Esophagus squamous epithelium (tissue), 5 donors: ENCODE results near the gene ZMYND11. TPM values are rescaled to one million over a fixed set of nuclear protein-coding genes. Genes with fewer than 3 reads are reported as not detected.

Experiments used
- DNase-seq: peaks from one replicate; lab custom pipeline; 2025; lab: John Stamatoyannopoulos, UW
- H3K27ac ChIP-seq, 4 donors: fragments of 200-600 bp; sonication (generic); one replicate each; pipeline ENCODE4 v1.5.1; 2016 to 2019; ENCODE audit warnings: mild to moderate bottlenecking in 1 of 4
- H3K27me3 ChIP-seq, 4 donors: fragments of 200-600 bp; sonication (generic); 1 replicate in 3 of 4; 2 replicates in 1 of 4; pipeline versions ENCODE4 v1.5.1 to v1.6.0; 2017 to 2021; ENCODE audit warnings: antibody characterized with exemption in 1 of 4
- H3K36me3 ChIP-seq, 3 donors: fragments of 200-600 bp; sonication (generic); one replicate each; pipeline ENCODE4 v1.5.1; 2016 to 2019
- H3K4me1 ChIP-seq, 3 donors: fragments of 200-600 bp; sonication (generic); one replicate each; pipeline ENCODE4 v1.5.1; 2017 to 2019
- H3K4me3 ChIP-seq, 4 donors: fragments of 200-600 bp; sonication (generic); 1 replicate in 3 of 4; 2 replicates in 1 of 4; pipeline ENCODE4 v1.5.1; 2016 to 2019; ENCODE audit warnings: mild to moderate bottlenecking in 2 of 4, moderate library complexity in 1 of 4
- H3K9me3 ChIP-seq, 3 donors: fragments of 200-600 bp; sonication (generic); one replicate each; pipeline ENCODE4 v1.5.1; 2016 to 2019
- POLR2A ChIP-seq, 4 donors: fragments of 450-650 bp; IDR thresholded peaks; one replicate each; pipeline ENCODE4 v1.6.1; 2017; ENCODE audit warnings: antibody characterized with exemption in 4 of 4, mild to moderate bottlenecking in 4 of 4, moderate library complexity in 3 of 4
- WGBS, 2 donors: methylation state at CpG; one replicate each; pipeline ENCODE4 v1.1.5; 2018; 5-methylcytosine and 5-hydroxymethylcytosine counted together
- intact Hi-C: fragments of 100-400 bp; cut with DNase I; formaldehyde crosslinking; loops from one replicate; pipeline ENCODE4 v1.15.0; 2022
- total RNA-seq, 4 donors: library from RNA; depleted of rRNA; stranded (reverse); fragments of >200 nt; gene quantifications; one replicate each; pipeline ENCODE4 v1.1.0, GENCODE V29; 2016
- TF ChIP-seq, protein P1 (sequence below), 6 experiments: fragments of 450-650 bp in 4 of 6; fragments of 200-600 bp in 2 of 6; sonication (generic) in 2 of 6; IDR thresholded peaks; one replicate each; pipeline ENCODE4 v1.5.1; 2016 to 2019; ENCODE audit warnings: antibody characterized with exemption in 6 of 6, mild to moderate bottlenecking in 4 of 6, moderate library complexity in 4 of 6
- donor health status: DM: yes; HTN: yes; CAD: no.

Gene ZMYND11
- total RNA-seq: 10 to 100 TPM; 22.9 to 67.9 (median 32.2) TPM

DNA sequence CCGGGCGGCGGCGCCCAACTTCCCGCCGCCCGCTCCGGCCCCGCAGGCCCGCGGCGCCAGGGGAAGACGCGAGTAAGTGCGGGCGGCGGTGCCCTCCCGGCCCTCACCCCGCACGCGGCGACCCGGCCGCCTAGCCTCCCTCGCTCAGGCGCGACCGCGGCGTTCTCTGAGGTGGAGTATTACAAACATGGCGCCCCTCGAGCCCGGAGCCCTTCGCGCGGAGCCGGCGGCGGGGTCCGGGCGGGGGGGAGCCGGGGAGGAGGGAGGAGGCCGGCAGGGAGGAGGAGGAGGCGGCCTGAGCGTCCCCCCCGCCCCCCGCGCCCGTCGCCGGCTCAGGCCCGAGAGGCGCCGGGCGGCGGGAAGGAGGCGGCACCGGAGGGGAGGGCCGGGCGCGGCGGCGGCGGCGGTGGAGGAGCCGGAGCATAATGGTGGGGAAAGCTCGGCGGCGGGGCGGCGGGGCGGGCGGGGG is at the start of gene ZMYND11:
TSS of gene ZMYND11 (plus strand) at position 324 of the 469 bp plus-strand sequence. CDS start 44,558 bp downstream, outside the sequence.
- H3K27ac ChIP-seq: peak within 1 kb of the TSS; percentile 91 to 99 (median 98)
- peaks cover 13 to 61% (median 15%) of the 10 kb centered on the region in 3 donors for H3K4me1 ChIP-seq
- WGBS, 2 donors: no CpG with 5 or more reads among the region's 73 CpGs
- H3K27me3 ChIP-seq: no peaks in the 10 kb centered on the region
- H3K4me3 ChIP-seq: peak within 1 kb of the TSS; percentile 68 to 83 (median 77)
- intact Hi-C loops: no loop called here
- no peak for DNase-seq
- no peak for TF ChIP-seq POLR2A (IDR thresholded peaks at IDR 0.05)
- TF ChIP-seq, protein P1, sequence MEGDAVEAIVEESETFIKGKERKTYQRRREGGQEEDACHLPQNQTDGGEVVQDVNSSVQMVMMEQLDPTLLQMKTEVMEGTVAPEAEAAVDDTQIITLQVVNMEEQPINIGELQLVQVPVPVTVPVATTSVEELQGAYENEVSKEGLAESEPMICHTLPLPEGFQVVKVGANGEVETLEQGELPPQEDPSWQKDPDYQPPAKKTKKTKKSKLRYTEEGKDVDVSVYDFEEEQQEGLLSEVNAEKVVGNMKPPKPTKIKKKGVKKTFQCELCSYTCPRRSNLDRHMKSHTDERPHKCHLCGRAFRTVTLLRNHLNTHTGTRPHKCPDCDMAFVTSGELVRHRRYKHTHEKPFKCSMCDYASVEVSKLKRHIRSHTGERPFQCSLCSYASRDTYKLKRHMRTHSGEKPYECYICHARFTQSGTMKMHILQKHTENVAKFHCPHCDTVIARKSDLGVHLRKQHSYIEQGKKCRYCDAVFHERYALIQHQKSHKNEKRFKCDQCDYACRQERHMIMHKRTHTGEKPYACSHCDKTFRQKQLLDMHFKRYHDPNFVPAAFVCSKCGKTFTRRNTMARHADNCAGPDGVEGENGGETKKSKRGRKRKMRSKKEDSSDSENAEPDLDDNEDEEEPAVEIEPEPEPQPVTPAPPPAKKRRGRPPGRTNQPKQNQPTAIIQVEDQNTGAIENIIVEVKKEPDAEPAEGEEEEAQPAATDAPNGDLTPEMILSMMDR (IDR thresholded peaks at IDR 0.05): peak in 1 of 6 experiments; percentile 1
- no peaks in the 10 kb centered on the region for H3K9me3 ChIP-seq
- H3K36me3 ChIP-seq: no peaks in the 10 kb centered on the region

DNA sequence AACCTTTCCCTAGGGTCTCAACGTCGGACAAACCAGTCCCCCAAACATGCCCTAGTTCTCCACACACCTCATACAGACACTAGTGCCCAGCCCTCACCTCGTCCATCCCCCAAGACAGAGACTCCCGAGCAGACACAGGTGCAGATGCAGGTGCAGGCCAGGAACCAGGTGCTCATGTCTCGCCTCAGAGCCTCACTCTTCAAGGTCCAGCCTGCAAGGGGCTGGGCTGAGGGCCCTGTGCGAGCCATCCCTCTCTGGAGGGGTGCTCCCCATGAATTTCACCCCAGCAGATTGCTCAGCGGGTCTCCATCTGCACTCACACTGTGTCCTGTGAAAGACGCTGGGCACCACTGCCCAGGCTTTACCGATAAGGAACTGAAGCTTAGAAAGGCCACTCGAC is 49.2 kb upstream of the ZMYND11 start:
- Histone ChIP-seq H3K4me3 (no peak overlapping the region), H3K27ac (no peak overlapping the region), H3K36me3 (no peaks in the 10 kb centered on the region), H3K27me3 (peaks cover 0 to 25% (median 0%) of the 10 kb centered on the region in 4 donors), H3K9me3 (no peaks in the 10 kb centered on the region), H3K4me1 (no peaks in the 10 kb centered on the region)
- DNase-seq: no peak
- intact Hi-C loops: no loop called here
- WGBS, 2 donors: 66 to 83% methylated on average over 4 to 9 of the region's 10 CpGs
- no peak for TF ChIP-seq POLR2A (IDR thresholded peaks at IDR 0.05)
- TF ChIP-seq, protein P1 (IDR thresholded peaks at IDR 0.05): no peak

DNA sequence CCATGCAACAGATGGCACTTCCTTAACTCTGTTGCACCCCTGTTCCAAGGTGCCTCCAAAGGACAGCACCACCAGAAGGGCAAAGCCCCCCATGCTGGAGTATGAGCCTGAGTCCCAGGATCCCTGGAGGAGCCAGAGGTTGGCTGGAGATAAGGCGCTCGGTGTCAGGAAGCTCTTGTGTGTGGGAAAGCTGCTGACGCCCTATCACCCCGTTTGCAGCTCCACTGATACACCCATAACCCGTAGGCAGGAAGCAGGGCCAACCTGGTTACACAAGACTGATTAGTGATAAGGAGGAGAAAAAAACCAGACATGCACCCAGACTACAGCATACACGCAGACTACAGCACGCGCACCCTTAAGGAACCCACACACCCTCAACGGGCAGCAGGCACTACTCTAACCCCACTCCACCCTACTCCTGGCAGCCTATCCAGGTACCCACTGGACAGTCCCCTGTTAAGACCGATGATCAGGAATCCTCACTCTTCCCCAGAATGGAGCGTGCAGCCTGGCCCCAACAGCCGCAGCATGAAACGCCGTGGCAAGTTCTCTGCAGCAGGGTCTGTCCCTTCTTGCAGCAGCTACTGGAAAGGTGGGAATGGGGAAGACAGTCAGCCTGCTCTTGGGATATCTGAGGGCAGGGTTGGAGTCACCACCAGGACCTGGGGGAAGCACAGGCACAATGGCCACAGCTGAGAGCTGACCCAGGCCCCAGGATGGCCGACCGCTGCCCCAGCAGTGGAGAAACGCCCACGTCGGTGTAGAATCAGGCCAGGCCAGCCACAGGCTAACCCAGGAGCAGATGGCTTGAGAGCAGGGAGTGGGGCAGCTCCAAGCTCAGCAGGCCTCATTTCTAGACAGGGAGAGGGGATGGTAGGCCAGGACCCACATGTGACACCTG is 47.8 kb upstream of the ZMYND11 start:
- Histone ChIP-seq H3K9me3 (no peaks in the 10 kb centered on the region), H3K27me3 (peaks cover 0 to 15% (median 0%) of the 10 kb centered on the region in 4 donors), H3K36me3 (no peaks in the 10 kb centered on the region), H3K4me3 (no peak overlapping the region), H3K4me1 (peaks cover 0 to 11% (median 4%) of the 10 kb centered on the region in 3 donors), H3K27ac (no peak overlapping the region)
- DNase-seq: no peak
- TF ChIP-seq, protein P1 (IDR thresholded peaks at IDR 0.05): no peak
- TF ChIP-seq POLR2A (IDR thresholded peaks at IDR 0.05): no peak
- intact Hi-C loops: no loop called here
- 66 to 81% methylated on average over 4 to 7 of the region's 19 CpGs for WGBS, 2 donors

DNA sequence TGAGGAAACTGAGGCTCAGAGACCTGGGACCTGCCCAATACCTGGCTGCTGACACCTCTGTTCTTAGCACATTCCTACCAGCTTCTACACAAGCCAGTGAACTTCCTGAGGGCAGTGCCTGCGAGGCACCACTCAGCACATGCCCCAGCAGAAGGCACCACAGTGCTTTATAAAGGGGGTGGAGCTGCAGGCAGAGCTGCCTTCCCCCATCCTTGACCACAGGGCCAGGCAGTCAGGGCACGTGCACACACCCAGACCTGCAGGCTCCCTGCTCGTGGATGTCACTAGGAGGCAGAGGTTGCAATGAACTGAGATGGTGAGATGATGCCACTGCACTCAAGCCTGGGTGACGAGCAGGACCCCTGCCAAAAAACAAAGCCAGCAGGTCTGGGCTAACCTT is 47.0 kb upstream of the ZMYND11 start:
- no peaks in the 10 kb centered on the region for H3K36me3 ChIP-seq
- H3K27me3 ChIP-seq: peaks cover 0 to 15% (median 0%) of the 10 kb centered on the region in 4 donors
- DNase-seq: no peak
- H3K27ac ChIP-seq: no peak overlapping the region
- TF ChIP-seq, protein P1 (IDR thresholded peaks at IDR 0.05): no peak
- TF ChIP-seq POLR2A (IDR thresholded peaks at IDR 0.05): no peak
- no peak overlapping the region for H3K4me3 ChIP-seq
- H3K4me1 ChIP-seq: peaks cover 0 to 18% (median 4%) of the 10 kb centered on the region in 3 donors
- H3K9me3 ChIP-seq: no peaks in the 10 kb centered on the region
- intact Hi-C loops: no loop called here
- 48 to 86% methylated on average over 2 of the region's 4 CpGs for WGBS, 2 donors

DNA sequence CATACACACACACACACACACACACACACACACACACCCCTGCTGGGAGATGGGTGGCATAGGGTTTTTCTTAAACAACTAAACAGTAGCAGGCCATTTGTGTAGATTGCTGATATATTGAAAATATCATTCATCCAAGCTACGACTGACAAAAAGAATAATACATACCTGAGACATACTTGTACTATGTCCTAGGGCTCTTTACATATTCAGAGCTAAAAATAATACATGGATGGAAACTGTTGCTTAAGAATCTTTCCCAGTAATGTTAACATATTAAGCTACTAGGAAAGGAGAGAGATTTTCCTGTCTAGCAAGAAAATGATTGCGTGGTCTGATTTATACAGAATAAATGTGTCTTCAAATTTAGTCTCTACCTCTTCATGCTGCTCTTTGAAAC is 46.0 kb upstream of the ZMYND11 start:
- peaks cover 0 to 2% (median 0%) of the 10 kb centered on the region in 3 donors for H3K9me3 ChIP-seq
- WGBS, 2 donors: 44 to 65% methylated on average over 2 of the region's 2 CpGs
- peaks cover 0 to 18% (median 4%) of the 10 kb centered on the region in 3 donors for H3K4me1 ChIP-seq
- no peak for TF ChIP-seq POLR2A (IDR thresholded peaks at IDR 0.05)
- TF ChIP-seq, protein P1 (IDR thresholded peaks at IDR 0.05): no peak
- H3K36me3 ChIP-seq: no peaks in the 10 kb centered on the region
- no peak for DNase-seq
- intact Hi-C loops: no loop called here
- H3K4me3 ChIP-seq: no peak overlapping the region
- H3K27me3 ChIP-seq: peaks cover 0 to 15% (median 0%) of the 10 kb centered on the region in 4 donors
- no peak overlapping the region for H3K27ac ChIP-seq
